Esophagus muscularis mucosa (tissue), 4 donors: ENCODE measurements around the gene PRKCE. TPM values are rescaled to one million over a fixed set of nuclear protein-coding genes. Genes with fewer than 3 reads are reported as not detected.

ENCODE experiments used
- DNase-seq: peaks from one replicate; pipeline ENCODE4 v3.0.0-alpha.2; 2017; ENCODE audit errors: extremely low spot score
- H3K27ac ChIP-seq, 4 donors: fragments of 200-600 bp; sonication (generic); replicated peaks in 1 of 4; 1 replicate in 3 of 4; 2 replicates in 1 of 4; pipeline ENCODE4 v1.5.1; 2016 to 2019; ENCODE audit warnings: mild to moderate bottlenecking in 1 of 4
- H3K27me3 ChIP-seq, 4 donors: fragments of 200-600 bp; sonication (generic); one replicate each; pipeline versions ENCODE4 v1.5.1 to v1.6.0; 2016 to 2019
- H3K36me3 ChIP-seq, 4 donors: fragments of 200-600 bp; sonication (generic); one replicate each; pipeline ENCODE4 v1.5.1; 2016 to 2019
- H3K4me1 ChIP-seq, 4 donors: fragments of 200-600 bp; sonication (generic); one replicate each; pipeline ENCODE4 v1.5.1; 2016 to 2019
- H3K4me3 ChIP-seq, 4 donors: fragments of 200-600 bp; sonication (generic); 1 replicate in 2 of 4; 2 replicates in 2 of 4; pipeline ENCODE4 v1.5.1; 2016 to 2019; ENCODE audit warnings: mild to moderate bottlenecking in 4 of 4, moderate library complexity in 1 of 4
- H3K9me3 ChIP-seq, 4 donors: fragments of 200-600 bp; sonication (generic); 1 replicate in 3 of 4; 2 replicates in 1 of 4; pipeline ENCODE4 v1.5.1; 2016 to 2019
- CTCF ChIP-seq, 3 experiments: fragments of 200-600 bp in 2 of 3; fragments of 450-650 bp in 1 of 3; sonication (generic) in 2 of 3; IDR thresholded peaks; one replicate each; pipeline ENCODE4 v1.5.1; 2017 to 2019; ENCODE audit warnings: antibody characterized with exemption in 3 of 3, mild to moderate bottlenecking in 2 of 3, moderate library complexity in 1 of 3
- EP300 ChIP-seq: sonication (generic); formaldehyde crosslinking; IDR thresholded peaks from one replicate; pipeline ENCODE4 v1.6.1; 2017; ENCODE audit warnings: antibody characterized with exemption
- POLR2A ChIP-seq: fragments of 450-650 bp; IDR thresholded peaks from one replicate; pipeline ENCODE4 v1.6.1; 2017; ENCODE audit warnings: antibody characterized with exemption, moderate library complexity, mild to moderate bottlenecking, low read depth
- POLR2AphosphoS5 ChIP-seq, 2 donors: sonication (generic); formaldehyde crosslinking; IDR thresholded peaks; one replicate each; pipeline ENCODE4 v1.6.1; 2017; ENCODE audit warnings: antibody characterized with exemption in 2 of 2
- WGBS: methylation state at CpG from one replicate; pipeline ENCODE4 v1.1.5; 2018; 5-methylcytosine and 5-hydroxymethylcytosine counted together
- intact Hi-C: fragments of 100-400 bp; cut with DNase I; formaldehyde crosslinking; loops from one replicate; pipeline ENCODE4 v1.15.1; 2023
- total RNA-seq, 4 donors: library from RNA; depleted of rRNA; stranded (reverse); fragments of >200 nt; gene quantifications; one replicate each; pipeline versions ENCODE4 v1.1.0 to v1.2.1, GENCODE V29; 2016

The PRKCE gene
- total RNA-seq, 4 donors from 2014 or later = 11.6 to 21.1 (median 13.0) TPM

GRCh38 chr2:45923701-45924100, 272.2 kb downstream of the PRKCE start:
- no peak overlapping the region for H3K4me3 ChIP-seq
- H3K9me3 ChIP-seq = no peaks in the 10 kb centered on the region
- 97% methylated on average over 3 of the region's 3 CpGs for WGBS
- no peak for DNase-seq
- no peaks in the 10 kb centered on the region for H3K36me3 ChIP-seq
- TF ChIP-seq CTCF (IDR thresholded peaks at IDR 0.05) (no peak), EP300 (no peak), POLR2A (no peak), POLR2AphosphoS5 (IDR thresholded peaks at IDR 0.05) (no peak)
- intact Hi-C loops = no loop called here
- H3K27me3 ChIP-seq = no peaks in the 10 kb centered on the region
- H3K27ac ChIP-seq = no peak overlapping the region
- peaks cover 32 to 47% (median 39%) of the 10 kb centered on the region in 4 donors for H3K4me1 ChIP-seq

- intact Hi-C loops = no loop called here
- Histone ChIP-seq H3K9me3 (no peaks in the 10 kb centered on the region), H3K4me3 (no peak overlapping the region), H3K27ac (peak overlapping the region in 1 of 4 donors; percentile 60), H3K27me3 (no peaks in the 10 kb centered on the region), H3K36me3 (no peaks in the 10 kb centered on the region), H3K4me1 (peaks cover 21 to 39% (median 34%) of the 10 kb centered on the region in 4 donors)
- TF ChIP-seq EP300 (no peak), POLR2A (no peak), CTCF (IDR thresholded peaks at IDR 0.05) (no peak), POLR2AphosphoS5 (IDR thresholded peaks at IDR 0.05) (no peak)
- DNase-seq = no peak
- WGBS = 83% methylated on average over 4 of the region's 4 CpGs
These were observed 273.6 kb downstream of the PRKCE start for GRCh38 chr2:45925026-45925425.

GRCh38 chr2:45925636-45926366, 274.3 kb downstream of the PRKCE start:
- Histone ChIP-seq H3K9me3 (no peaks in the 10 kb centered on the region), H3K27me3 (no peaks in the 10 kb centered on the region), H3K4me3 (no peak overlapping the region), H3K4me1 (peaks cover 28 to 45% (median 41%) of the 10 kb centered on the region in 4 donors), H3K27ac (peak overlapping the region; percentile 10 to 60 (median 44)), H3K36me3 (no peaks in the 10 kb centered on the region)
- DNase-seq = no peak
- TF ChIP-seq EP300 = no peak
- peak in 1 of 2 donors; percentile 18 for TF ChIP-seq POLR2AphosphoS5 (IDR thresholded peaks at IDR 0.05)
- intact Hi-C loops = no loop called here
- 73% methylated on average over 8 of the region's 8 CpGs for WGBS

GRCh38 chr2:45928946-45929345, 277.5 kb downstream of the PRKCE start:
- intact Hi-C loops = no loop called here
- H3K27ac ChIP-seq = no peak overlapping the region

More at GRCh38 chr2:45928946-45929345, 277.5 kb downstream of the PRKCE start:
- Histone ChIP-seq H3K9me3 (no peaks in the 10 kb centered on the region), H3K4me1 (peaks cover 23 to 39% (median 35%) of the 10 kb centered on the region in 4 donors), H3K27me3 (no peaks in the 10 kb centered on the region), H3K36me3 (no peaks in the 10 kb centered on the region), H3K4me3 (no peak overlapping the region)
- TF ChIP-seq CTCF (IDR thresholded peaks at IDR 0.05) (no peak), POLR2AphosphoS5 (IDR thresholded peaks at IDR 0.05) (no peak), EP300 (no peak), POLR2A (no peak)
- WGBS = 80% methylated on average over 10 of the region's 10 CpGs
- no peak for DNase-seq
